ENCODE results near the gene PBXIP1.

DNA sequence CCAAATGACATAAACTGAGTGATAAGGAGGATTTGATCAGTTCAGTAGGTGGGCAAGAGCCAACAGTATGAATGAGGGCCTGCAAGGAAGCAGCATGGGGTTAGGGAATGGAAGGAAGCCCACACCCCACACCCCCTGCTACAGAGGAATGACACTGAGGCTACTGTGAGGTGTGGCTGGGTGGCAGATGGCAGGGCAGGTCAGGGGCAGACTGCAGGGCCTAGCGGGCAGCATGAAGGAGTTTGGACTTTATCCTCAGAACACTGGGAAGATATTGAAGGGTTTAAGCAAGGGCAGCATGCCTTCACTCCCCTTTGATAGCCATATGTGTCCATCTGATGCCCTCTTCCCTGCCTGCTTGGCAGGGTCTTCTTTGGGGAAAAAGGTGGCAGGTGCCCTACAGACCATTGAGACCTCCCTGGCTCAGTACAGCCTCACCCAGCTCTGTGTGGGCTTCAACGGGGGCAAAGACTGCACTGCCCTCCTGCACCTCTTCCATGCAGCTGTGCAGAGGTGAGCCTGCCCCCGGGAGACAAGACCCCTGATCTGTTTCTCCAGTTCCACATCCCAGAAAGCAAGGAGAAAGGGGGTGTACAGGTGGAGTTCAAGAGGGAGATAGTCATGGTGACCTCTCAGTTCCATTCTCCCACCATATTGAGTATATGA, 33.4 kb upstream of the PBXIP1 start:
- TF ChIP-seq EZH2phosphoT487 (IDR thresholded peaks at IDR 0.05; ENCODE audit: insufficient read depth, low read depth), result no peak
- TF ChIP-seq EZH2 (IDR thresholded peaks at IDR 0.05; ENCODE audit: insufficient read depth, poor library complexity, severe bottlenecking), result no peak

Measured in GM23248 (cell line).